Placental pericyte (primary cell): ENCODE data around the gene MMP25. TPM values are rescaled to one million over a fixed set of nuclear protein-coding genes. Genes with fewer than 3 reads are reported as not detected.

Experiments used
- small RNA-seq: library from RNA; depleted of rRNA; stranded (forward); fragments of <200 nt; gene quantifications from one replicate; pipeline ENCODE3, GENCODE V24; 2012; ENCODE audit warnings: low replicate concordance
- total RNA-seq: library from RNA; depleted of rRNA; stranded (reverse); fragments of >200 nt; gene quantifications from 2 replicates; pipeline ENCODE4 v1.2.3, GENCODE V29; 2012

Gene MMP25
- not detected in 2 replicates for total RNA-seq

GRCh38 chr16:3045758-3046640, at the start of gene MMP25:
Gene MMP25 (plus strand): TSS chr16:3046561. CDS start chr16:3046918, 357 bp downstream.

GRCh38 chr16:3012828-3013420, 33.4 kb upstream of the MMP25 start, which contains the start of gene CLDN9:
Gene CLDN9 (plus strand): TSS chr16:3012923. CDS start chr16:3013363, 440 bp downstream.

GRCh38 chr16:3017794-3018506, 28.4 kb upstream of the MMP25 start, which contains the start of gene CLDN6:
Gene CLDN6 (minus strand): TSS chr16:3018183. CDS start chr16:3016021, 2,162 bp downstream.

GRCh38 chr16:3020247-3020603, 26.1 kb upstream of the MMP25 start, which contains the start of gene TNFRSF12A:
Gene TNFRSF12A (plus strand): TSS chr16:3020368. CDS start chr16:3020398, 30 bp downstream.

GRCh38 chr16:3023669-3024478, 22.5 kb upstream of the MMP25 start, which contains the start of the genes HCFC1R1 and THOC6:
Gene HCFC1R1 (minus strand): TSS chr16:3023942. CDS start chr16:3023941, 1 bp downstream.
Gene THOC6 (plus strand): TSS chr16:3024035. CDS start chr16:3024327, 292 bp downstream.

GRCh38 chr16:3036726-3037315, 9.5 kb upstream of the MMP25 start, which contains the start of gene BICDL2:
Gene BICDL2 (minus strand): TSS chr16:3036944. CDS start chr16:3035496, 1,448 bp downstream.

GRCh38 chr16:3065069-3065741, 18.8 kb downstream of the MMP25 start, which contains the start of gene IL32:
Gene IL32 (plus strand): TSS chr16:3065640. CDS start chr16:3065812, 172 bp downstream.

GRCh38 chr16:3098459-3099394, 52.4 kb downstream of the MMP25 start, which contains the start of gene ZSCAN10:
Gene ZSCAN10 (minus strand): TSS chr16:3099294. CDS start chr16:3092937, 6,357 bp downstream.

Small RNA genes lying within 50 kb of the gene (small RNA-seq; reads per million reads assigned to genes)
- gene RNU1-22P = 0.16 reads per million

Other genes starting within 250 kb of the MMP25 start
- not detected in 2 replicates for gene PRSS41, start 248.1 kb upstream of the MMP25 start, total RNA-seq
- not detected in 2 replicates for gene PRSS21, start 229.3 kb upstream of the MMP25 start, total RNA-seq
- gene ZG16B, start 216.3 kb upstream of the MMP25 start, total RNA-seq = 0.29 TPM in 1 of 2 replicates, not detected in the other
- 2.7 TPM in 1 of 2 replicates, not detected in the other for gene PRSS22, start 188.4 kb upstream of the MMP25 start, total RNA-seq
- gene FLYWCH2, start 163.3 kb upstream of the MMP25 start, total RNA-seq = 53.0 and 83.3 TPM in 2 replicates
- 42.2 and 55.8 TPM in 2 replicates for gene FLYWCH1, start 134.6 kb upstream of the MMP25 start, total RNA-seq
- gene KREMEN2, start 82.3 kb upstream of the MMP25 start, total RNA-seq = not detected in 2 replicates
- 1.1 and 12.2 TPM in 2 replicates for gene PAQR4, start 77.2 kb upstream of the MMP25 start, total RNA-seq
- gene PKMYT1, start 66.1 kb upstream of the MMP25 start, total RNA-seq = 0.22 and 27.1 TPM in 2 replicates
- gene CLDN9, start 33.6 kb upstream of the MMP25 start, total RNA-seq = not detected in 2 replicates
- 0.14 and 0.22 TPM in 2 replicates for gene CLDN6, start 28.4 kb upstream of the MMP25 start, total RNA-seq
- 216 and 619 TPM in 2 replicates for gene TNFRSF12A, start 26.2 kb upstream of the MMP25 start, total RNA-seq
- 11.6 and 21.7 TPM in 2 replicates for gene HCFC1R1, start 22.6 kb upstream of the MMP25 start, total RNA-seq
- 32.2 and 40.7 TPM in 2 replicates for gene THOC6, start 22.5 kb upstream of the MMP25 start, total RNA-seq
- gene BICDL2, start 9.6 kb upstream of the MMP25 start, total RNA-seq = under 0.01 TPM in 1 of 2 replicates, not detected in the other
- 3.7 and 21.7 TPM in 2 replicates for gene IL32, start 19.1 kb downstream of the MMP25 start, total RNA-seq
- not detected in 2 replicates for gene ZSCAN10, start 52.7 kb downstream of the MMP25 start, total RNA-seq
- gene ZNF205, start 66.0 kb downstream of the MMP25 start, total RNA-seq = 17.9 and 20.0 TPM in 2 replicates
- 8.3 and 11.4 TPM in 2 replicates for gene ZNF213, start 88.5 kb downstream of the MMP25 start, total RNA-seq
- not detected in 2 replicates for gene OR1F1, start 141.6 kb downstream of the MMP25 start, total RNA-seq
- 12.9 and 14.0 TPM in 2 replicates for gene ZNF200, start 188.6 kb downstream of the MMP25 start, total RNA-seq
- not detected in 2 replicates for gene MEFV, start 210.1 kb downstream of the MMP25 start, total RNA-seq
- 49.5 and 54.7 TPM in 2 replicates for gene ZNF263, start 236.9 kb downstream of the MMP25 start, total RNA-seq